Upper lobe of right lung (tissue), 1 donor: Measurements from ENCODE around the gene UBAC2. TPM values are rescaled to one million over a fixed set of nuclear protein-coding genes. Genes with fewer than 3 reads are reported as not detected.

Experiments used
- ATAC-seq: fragments of 200-7000 bp; cut with Tn5 transposase; one replicate; pipeline ENCODE4 v1.9.1; 2020; ENCODE audit warnings: mild to moderate bottlenecking, moderate library complexity
- DNase-seq: peaks from one replicate; pipeline ENCODE4 v3.0.0-alpha.2; 2020
- H3K27ac ChIP-seq: fragments of 200-600 bp; one replicate; pipeline ENCODE4 v1.8.0; 2022
- H3K27me3 ChIP-seq: fragments of 200-600 bp; one replicate; pipeline ENCODE4 v1.8.0; 2022; ENCODE audit warnings: mild to moderate bottlenecking
- H3K36me3 ChIP-seq: fragments of 200-600 bp; one replicate; pipeline ENCODE4 v1.8.0; 2022
- H3K4me1 ChIP-seq: fragments of 200-600 bp; one replicate; pipeline ENCODE4 v1.8.0; 2022
- H3K4me3 ChIP-seq: fragments of 200-600 bp; one replicate; pipeline ENCODE4 v1.8.0; 2022; ENCODE audit warnings: mild to moderate bottlenecking
- H3K9me3 ChIP-seq: fragments of 200-600 bp; one replicate; pipeline ENCODE4 v1.8.0; 2022
- CTCF ChIP-seq: fragments of 200-600 bp; IDR thresholded peaks from one replicate; pipeline ENCODE4 v1.8.0; 2022; ENCODE audit warnings: antibody characterized with exemption
- intact Hi-C: fragments of 100-400 bp; cut with DNase I; formaldehyde crosslinking; loops from one replicate; pipeline ENCODE4 v1.11.0; 2022
- total RNA-seq: library from RNA; stranded (reverse); fragmentation: NEBNext Ultra II Directional; extraction: Animal tissue kit (Norgen Biotek cat#: 25700); gene quantifications from one replicate; pipeline ENCODE4 v1.2.1, GENCODE V29; 2021
- donor health status: DM: no; HTN: yes; CAD: no; lungs with severe emphysema.

Gene UBAC2
- total RNA-seq, 1 donor from 2014 or later: 50.2 TPM

GRCh38 chr13:99258210-99258860, 57.7 kb downstream of the UBAC2 start, which contains the start of gene GPR18:
TSS of gene GPR18 (minus strand) at chr13:99258379. CDS start at chr13:99255872, 2,507 bp downstream.
- Histone ChIP-seq H3K9me3 (no peaks in the 10 kb centered on the region), H3K4me1 (no peaks in the 10 kb centered on the region), H3K27ac (no peak within 1 kb of the TSS), H3K36me3 (peaks cover 5% of the 10 kb centered on the region), H3K4me3 (peak within 1 kb of the TSS; percentile 12), H3K27me3 (no peaks in the 10 kb centered on the region)
- intact Hi-C loops: no loop called here
- TF ChIP-seq CTCF: no peak
- ATAC-seq (no peak), DNase-seq (no peak)

GRCh38 chr13:99258946-99259345, 58.3 kb downstream of the UBAC2 start:
- Histone ChIP-seq H3K36me3 (peaks cover 5% of the 10 kb centered on the region), H3K4me3 (no peak overlapping the region), H3K27ac (no peak overlapping the region), H3K27me3 (no peaks in the 10 kb centered on the region), H3K9me3 (no peaks in the 10 kb centered on the region), H3K4me1 (no peaks in the 10 kb centered on the region)
- no peak for TF ChIP-seq CTCF
- DNase-seq (no peak), ATAC-seq (peak; percentile 54)
- intact Hi-C loops: no loop called here

- Histone ChIP-seq H3K9me3 (no peaks in the 10 kb centered on the region), H3K4me1 (no peaks in the 10 kb centered on the region), H3K27me3 (no peaks in the 10 kb centered on the region), H3K4me3 (no peak overlapping the region), H3K27ac (no peak overlapping the region), H3K36me3 (peaks cover 5% of the 10 kb centered on the region)
- intact Hi-C loops: no loop called here
- DNase-seq (no peak), ATAC-seq (no peak)
- no peak for TF ChIP-seq CTCF
Observed at GRCh38 chr13:99260216-99260615, 59.6 kb downstream of the UBAC2 start.

GRCh38 chr13:99261059-99261458, 60.4 kb downstream of the UBAC2 start:
- Histone ChIP-seq H3K4me3 (no peak overlapping the region), H3K27ac (no peak overlapping the region), H3K36me3 (no peaks in the 10 kb centered on the region), H3K27me3 (no peaks in the 10 kb centered on the region), H3K9me3 (no peaks in the 10 kb centered on the region), H3K4me1 (no peaks in the 10 kb centered on the region)
- DNase-seq (no peak), ATAC-seq (no peak)
- intact Hi-C loops: no loop called here
- TF ChIP-seq CTCF: no peak

- H3K4me3 ChIP-seq: no peak overlapping the region
- no peak overlapping the region for H3K27ac ChIP-seq
- TF ChIP-seq CTCF: no peak
- H3K4me1 ChIP-seq: no peaks in the 10 kb centered on the region
- no peaks in the 10 kb centered on the region for H3K36me3 ChIP-seq
- H3K27me3 ChIP-seq: no peaks in the 10 kb centered on the region
- intact Hi-C loops: no loop called here
- DNase-seq (no peak), ATAC-seq (no peak)
- no peaks in the 10 kb centered on the region for H3K9me3 ChIP-seq
Observed at GRCh38 chr13:99263126-99263785, 62.6 kb downstream of the UBAC2 start.
